Activated CD4-positive, alpha-beta T cell treated with anti-CD3 and anti-CD28 coated beads, Interleukin-2, amount 50 U/mL, for 24 hours (primary cell): ENCODE results near the gene EBF4.

ENCODE experiments used
- DNase-seq, 2 donors: peaks; one replicate each; pipeline ENCODE4 v3.0.0-alpha.2; 2020; ENCODE audit warnings: low read depth in 1 of 2, low spot score in 1 of 2

Gene EBF4

GRCh38 chr20:2793471-2793870 lies 100.9 kb downstream of the EBF4 start:
- DNase-seq = no peak

DNA sequence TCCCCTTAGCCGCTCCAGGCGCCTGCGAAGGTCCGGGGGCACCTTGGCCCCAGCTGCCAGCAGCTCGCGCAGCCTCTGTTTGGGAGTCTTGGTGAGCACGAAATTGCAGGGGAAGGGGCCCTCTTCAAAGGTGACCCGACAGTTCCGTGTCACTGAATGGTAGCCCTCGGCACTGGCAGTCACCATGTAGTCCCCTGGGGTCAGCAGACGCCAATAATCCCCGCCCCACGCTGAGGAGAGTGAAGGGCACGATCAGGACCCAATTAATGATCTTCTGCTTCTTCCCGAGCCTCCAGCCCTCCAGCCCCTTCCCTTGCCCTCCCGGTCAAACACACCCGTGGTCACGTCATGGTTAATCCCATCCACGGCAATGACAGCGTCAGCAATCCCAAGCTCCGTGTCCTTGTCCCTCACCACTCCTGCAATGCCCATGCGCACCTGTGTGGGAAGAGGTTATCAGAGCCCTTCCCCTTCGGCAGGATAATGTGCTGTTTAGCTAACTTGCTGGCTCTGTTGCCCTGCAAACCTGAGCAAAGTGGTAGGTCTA lies 101.7 kb downstream of the EBF4 start:
- no peak for DNase-seq

GRCh38 chr20:2794866-2795447 lies 102.4 kb downstream of the EBF4 start:
- no peak for DNase-seq

DNA sequence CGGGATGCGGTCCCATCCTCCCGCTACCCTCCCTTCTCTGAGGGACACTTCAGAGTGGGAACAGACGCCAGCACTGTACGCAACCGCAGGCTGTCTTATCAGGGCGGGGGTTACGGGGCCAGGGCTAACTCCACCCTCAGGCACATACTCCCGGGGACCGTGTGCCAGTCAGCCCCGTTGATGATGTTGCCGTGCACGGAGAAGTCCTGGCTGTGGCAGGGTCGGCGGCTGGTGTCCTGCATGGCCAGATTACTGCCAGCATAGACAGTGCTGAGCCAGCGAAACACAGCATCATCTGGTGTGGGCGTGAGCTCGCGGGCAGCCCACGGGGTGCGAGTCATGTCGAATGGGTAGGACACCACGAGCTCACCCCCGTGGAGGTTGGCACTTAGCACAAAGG lies 102.9 kb downstream of the EBF4 start:
- no peak for DNase-seq

GRCh38 chr20:2796011-2796660 lies 103.6 kb downstream of the EBF4 start:
- no peak for DNase-seq

DNA sequence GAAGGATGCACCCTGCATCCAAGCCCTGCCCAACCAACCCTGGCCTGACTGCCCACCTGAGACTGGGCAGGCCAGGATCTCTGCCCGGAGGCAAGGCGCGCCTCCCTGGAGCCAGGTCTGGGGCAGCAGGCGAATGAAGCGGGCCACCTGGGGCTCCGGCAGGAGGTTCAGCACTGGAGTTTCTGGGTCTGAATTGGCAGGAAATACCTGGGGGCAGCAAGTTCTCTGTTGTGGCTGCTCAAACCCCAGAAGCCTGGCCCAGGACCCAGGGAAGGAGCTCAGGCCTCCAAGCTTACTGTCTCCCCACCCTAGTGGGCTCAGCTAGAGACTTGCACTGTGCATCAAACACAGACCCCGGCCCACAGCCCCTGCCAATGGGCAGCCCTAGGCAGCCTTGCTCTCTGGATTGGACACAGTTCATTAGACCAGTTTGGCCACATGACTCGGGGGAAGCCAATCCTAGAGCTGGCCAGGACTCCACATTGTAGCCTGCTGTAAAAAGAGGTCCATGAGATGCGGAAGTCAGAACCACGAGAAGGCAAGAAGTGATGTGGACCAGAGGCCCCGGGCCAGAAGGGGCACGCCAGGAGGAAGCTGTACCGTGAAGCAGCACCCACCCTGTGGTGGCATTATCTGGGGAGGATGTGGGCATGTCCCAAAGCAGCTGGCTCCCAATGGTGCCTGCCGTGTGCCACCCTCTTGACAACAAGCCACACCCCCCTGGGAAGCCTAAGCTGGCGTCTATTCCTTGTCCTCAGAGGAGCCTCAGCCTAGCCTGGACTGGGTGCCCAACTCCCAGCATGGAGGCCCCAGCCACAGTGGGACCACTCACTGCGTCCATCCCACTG lies 104.8 kb downstream of the EBF4 start:
- no peak for DNase-seq

- DNase-seq = no peak
Measured at GRCh38 chr20:2798095-2798805, 105.7 kb downstream of the EBF4 start.

GRCh38 chr20:2798814-2799213 lies 106.2 kb downstream of the EBF4 start:
- no peak for DNase-seq

DNA sequence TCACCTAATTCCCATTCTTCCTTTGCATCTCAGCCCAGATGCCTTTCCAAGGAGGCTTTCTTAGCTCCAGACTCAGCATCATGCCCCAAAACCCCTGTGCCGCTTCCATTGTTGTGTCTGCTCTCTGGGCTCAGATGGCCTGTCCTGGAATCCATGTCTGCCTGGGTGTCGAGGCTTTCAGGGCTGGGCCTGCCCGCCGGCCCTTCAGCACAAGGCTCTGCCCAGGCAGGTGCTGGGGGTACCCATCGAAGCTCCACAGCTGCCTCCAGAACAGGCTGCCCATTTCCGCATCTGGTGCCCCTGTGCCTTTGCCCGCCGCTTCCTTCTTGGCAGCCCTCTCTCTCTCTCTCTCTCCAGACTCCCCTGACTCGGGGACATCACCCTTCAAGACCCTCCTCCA lies 106.7 kb downstream of the EBF4 start:
- no peak for DNase-seq

GRCh38 chr20:2799688-2800520 lies 107.3 kb downstream of the EBF4 start:
- DNase-seq = no peak

DNA sequence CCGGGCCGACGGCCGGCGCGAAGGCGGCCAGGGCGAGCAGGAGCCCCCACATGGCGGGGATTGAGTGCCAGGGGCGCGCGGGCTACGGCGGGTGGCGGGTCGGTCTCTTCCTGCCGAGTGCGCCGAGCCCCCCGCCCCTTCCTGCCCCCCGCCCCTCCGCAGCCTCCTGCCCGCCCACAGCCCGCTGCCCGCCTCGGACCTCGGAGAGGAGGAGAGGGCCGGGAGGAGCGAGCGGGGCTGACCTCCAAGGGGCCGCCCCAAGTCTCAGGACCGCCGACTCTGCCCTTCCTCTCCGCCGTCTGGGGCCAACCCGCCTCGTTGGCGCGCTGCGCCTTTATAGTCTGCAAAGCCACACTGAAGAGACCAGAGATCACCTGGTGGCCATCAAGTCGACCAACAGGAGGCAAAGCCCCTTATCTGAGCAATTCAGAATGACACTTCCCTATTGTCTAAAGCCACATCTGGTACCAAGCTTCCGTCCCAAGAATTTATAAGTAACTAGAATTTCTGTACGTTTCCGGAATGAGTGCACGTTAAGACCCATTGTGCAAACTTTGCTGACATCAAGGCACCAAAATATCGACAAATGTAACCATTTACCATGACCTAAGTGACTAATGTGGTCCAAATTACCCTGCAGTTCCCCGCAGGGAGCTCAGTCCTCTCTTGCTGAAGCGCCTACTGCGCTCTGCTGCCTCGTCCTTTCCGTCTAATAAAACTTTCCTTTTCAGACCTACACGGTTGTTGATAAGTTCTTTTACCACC lies 108.1 kb downstream of the EBF4 start, which contains the start of gene CPXM1:
Gene CPXM1, minus strand, starts transcription at position 107 of the 765 bp plus-strand sequence. Its CDS starts 55 bp downstream, at position 52.
- DNase-seq = no peak

GRCh38 chr20:2801286-2801728 lies 108.7 kb downstream of the EBF4 start:
- no peak for DNase-seq

DNA sequence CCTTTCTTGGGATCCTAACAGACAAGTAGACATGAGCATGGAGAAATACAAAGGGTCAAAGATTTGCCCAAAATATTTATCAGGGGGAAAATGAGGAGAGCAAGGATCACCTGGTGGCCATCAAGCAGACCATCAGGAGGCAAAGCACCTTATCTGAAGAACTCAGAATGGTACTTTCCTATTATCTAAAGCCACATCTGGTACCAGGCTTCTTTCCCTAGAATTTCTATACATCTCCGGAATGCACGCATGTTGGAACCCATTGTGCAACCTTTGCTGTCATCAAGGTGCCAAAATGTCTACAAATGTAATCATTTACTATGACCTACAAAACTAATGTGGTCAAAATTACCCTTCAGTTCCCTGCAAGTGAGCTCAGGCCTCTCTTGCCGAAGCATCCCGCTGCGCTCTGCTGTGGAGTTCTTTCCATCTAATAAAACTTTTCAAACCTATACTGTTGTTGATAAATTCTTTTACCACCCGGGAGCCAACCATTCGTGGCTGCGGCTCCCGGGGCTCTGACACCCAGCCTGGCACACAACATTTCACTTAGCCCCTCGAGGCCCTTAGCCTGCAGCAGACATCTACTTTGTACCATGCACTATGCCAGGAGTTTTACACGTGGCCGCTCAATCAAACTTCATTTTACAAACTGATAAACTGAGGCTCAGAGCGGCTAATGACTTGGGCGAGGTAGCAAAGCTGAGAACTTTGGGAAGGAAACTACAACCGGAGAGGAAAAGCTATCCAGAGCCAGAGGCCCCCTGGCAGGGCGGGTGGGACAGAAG lies 111.7 kb downstream of the EBF4 start:
- no peak for DNase-seq

DNA sequence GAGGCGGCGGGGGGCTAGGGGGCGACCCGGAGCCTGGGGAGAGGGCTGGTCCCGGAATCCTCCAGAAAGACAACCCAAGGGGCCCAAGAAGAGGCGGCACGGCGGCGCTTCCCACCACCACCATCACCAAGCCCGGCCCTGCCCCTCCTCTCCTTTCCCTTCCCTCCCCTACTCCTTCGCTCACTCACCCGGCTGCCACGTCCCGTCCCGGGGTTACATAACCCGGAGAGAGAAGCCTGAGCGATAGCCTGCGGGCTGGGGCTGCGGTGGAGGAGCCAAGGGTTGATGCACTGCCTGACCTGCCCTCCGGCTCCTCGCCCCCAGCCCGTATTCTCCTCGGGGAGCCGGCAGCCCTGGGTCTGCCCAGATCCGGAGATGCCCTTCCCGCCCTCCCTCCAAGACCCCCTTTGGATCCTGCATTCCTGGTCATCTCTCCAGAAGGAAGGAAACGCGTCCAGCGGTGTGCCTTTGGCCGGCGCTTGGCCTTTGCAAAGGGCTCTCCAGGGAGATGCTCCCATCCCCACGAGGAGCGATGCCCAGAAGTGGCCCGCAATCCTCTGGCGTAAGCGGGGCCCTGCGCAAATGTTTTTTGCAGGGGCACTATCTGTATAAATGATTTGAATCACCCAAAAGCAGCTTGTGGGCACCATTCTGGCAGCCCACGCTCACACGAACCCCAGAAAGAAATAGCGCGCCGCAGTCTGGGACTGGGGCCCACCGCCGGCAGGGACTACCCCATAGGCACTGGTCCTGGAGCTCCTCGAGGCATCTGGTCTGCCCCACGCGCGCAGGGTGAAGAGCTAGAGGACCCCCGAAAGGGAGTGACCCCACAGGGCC lies 112.5 kb downstream of the EBF4 start:
- no peak for DNase-seq

GRCh38 chr20:2805689-2806350 lies 113.2 kb downstream of the EBF4 start:
- DNase-seq = no peak

- no peak for DNase-seq
Measured at GRCh38 chr20:2806351-2806701, 113.7 kb downstream of the EBF4 start.

GRCh38 chr20:2807019-2807418 lies 114.4 kb downstream of the EBF4 start:
- no peak for DNase-seq
